ENCODE measurements around the gene PRRT1B.
"Not testable (repeated sequence)": the region's sequence is repeated elsewhere in the genome, so short reads cannot be mapped to it uniquely, and the experiment has no call there.

The PRRT1B gene

DNA sequence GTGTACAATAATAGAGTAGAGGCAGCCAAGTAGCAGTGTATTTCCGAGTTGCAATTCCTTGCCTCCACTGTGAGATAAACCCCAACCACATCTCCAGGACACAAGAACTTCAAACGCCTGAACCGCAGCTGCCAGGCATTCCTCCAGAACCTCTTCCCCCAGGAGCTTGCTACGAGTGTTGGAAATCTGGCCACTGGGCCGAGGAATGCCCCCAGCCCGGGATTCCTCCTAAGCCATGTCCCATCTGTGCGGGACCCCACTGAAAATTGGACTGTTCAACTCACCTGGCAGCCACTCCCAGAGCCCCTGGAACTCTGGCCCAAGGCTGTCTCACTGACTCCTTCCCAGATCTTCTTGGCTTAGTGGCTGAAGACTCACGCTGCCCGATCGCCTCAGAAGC is 3.9 kb downstream of the PRRT1B start:
- H3K4me1 ChIP-seq (ENCODE audit: control insufficient read depth in 1 of 2, insufficient read depth in 2 of 2, low read length in 2 of 2) = not testable (repeated sequence)

DNA sequence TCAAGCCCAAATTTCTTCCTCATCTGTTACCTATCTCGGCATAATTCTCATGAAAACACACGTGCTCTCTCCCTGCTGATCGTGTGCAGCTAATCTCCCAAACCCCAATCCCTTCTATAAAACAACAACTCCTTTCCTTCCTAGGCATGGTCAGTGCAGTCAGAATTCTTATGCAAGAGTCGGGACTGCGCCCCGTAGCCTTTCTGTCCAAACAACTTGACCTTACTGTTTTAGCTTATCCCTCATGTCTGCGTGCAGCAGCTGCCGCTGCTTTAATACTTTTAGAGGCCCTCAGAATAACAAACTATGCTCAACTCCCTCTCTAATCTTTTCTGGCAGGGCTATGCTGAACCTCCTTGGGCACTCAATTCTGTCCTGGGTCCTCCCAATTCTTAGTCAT is 5.1 kb downstream of the PRRT1B start:
- H4K91ac ChIP-seq (ENCODE audit: low read depth, low read length); H2AFZ ChIP-seq (ENCODE audit: insufficient read depth, low read length, poor library complexity); DNase-seq; H3K4me2 ChIP-seq (ENCODE audit: low read length); H3K4ac ChIP-seq (ENCODE audit: low read depth, low read length); H3K9ac ChIP-seq (ENCODE audit: low read length); H3K79me2 ChIP-seq (ENCODE audit: control insufficient read depth, insufficient read depth, low read length, poor library complexity); H2BK5ac ChIP-seq (ENCODE audit: low read depth, low read length, poor library complexity); H3K36me3 ChIP-seq (ENCODE audit: control insufficient read depth in 1 of 2, insufficient read depth in 2 of 2, low read length in 2 of 2); H4K8ac ChIP-seq (ENCODE audit: low read depth, low read length); H3K79me1 ChIP-seq (ENCODE audit: low read length); H2BK12ac ChIP-seq (ENCODE audit: low read length); H3K27ac ChIP-seq (ENCODE audit: low read depth, low read length); H3K23ac ChIP-seq (ENCODE audit: low read length); H3K4me3 ChIP-seq (ENCODE audit: low read depth, low read length); H3K18ac ChIP-seq (ENCODE audit: low read length); H3K9me3 ChIP-seq (ENCODE audit: insufficient read depth, low read depth, low read length); H3K4me1 ChIP-seq (ENCODE audit: control insufficient read depth in 1 of 2, insufficient read depth in 2 of 2, low read length in 2 of 2); H2AK5ac ChIP-seq (ENCODE audit: low read length); H4K12ac ChIP-seq (ENCODE audit: low read depth, low read length); H2BK120ac ChIP-seq (ENCODE audit: insufficient read depth, low read length, poor library complexity); H3K14ac ChIP-seq (ENCODE audit: low read length): not testable (repeated sequence)
- peaks cover 13% of the 10 kb centered on the region for H3K27me3 ChIP-seq (ENCODE audit: insufficient read depth, low read length)
- no CpG with 5 or more reads among the region's 8 CpGs for WGBS (ENCODE audit: extremely low coverage, insufficient coverage, insufficient read length)

More for the DNA sequence above, 3.9 kb downstream of the PRRT1B start:
- no CpG with 5 or more reads among the region's 10 CpGs for WGBS (ENCODE audit: extremely low coverage, insufficient coverage, insufficient read length)
- not testable (repeated sequence) for H4K91ac ChIP-seq (ENCODE audit: low read depth, low read length); H3K27me3 ChIP-seq (ENCODE audit: insufficient read depth, low read length); H3K4ac ChIP-seq (ENCODE audit: low read depth, low read length); H4K8ac ChIP-seq (ENCODE audit: low read depth, low read length); H3K4me3 ChIP-seq (ENCODE audit: low read depth, low read length); H3K79me2 ChIP-seq (ENCODE audit: control insufficient read depth, insufficient read depth, low read length, poor library complexity); H3K23ac ChIP-seq (ENCODE audit: low read length); H3K14ac ChIP-seq (ENCODE audit: low read length); H3K36me3 ChIP-seq (ENCODE audit: control insufficient read depth in 1 of 2, insufficient read depth in 2 of 2, low read length in 2 of 2); H3K4me2 ChIP-seq (ENCODE audit: low read length); H2BK120ac ChIP-seq (ENCODE audit: insufficient read depth, low read length, poor library complexity); H3K9me3 ChIP-seq (ENCODE audit: insufficient read depth, low read depth, low read length); H4K12ac ChIP-seq (ENCODE audit: low read depth, low read length); H3K79me1 ChIP-seq (ENCODE audit: low read length); H2AK5ac ChIP-seq (ENCODE audit: low read length); H2BK12ac ChIP-seq (ENCODE audit: low read length); H2AFZ ChIP-seq (ENCODE audit: insufficient read depth, low read length, poor library complexity); H3K18ac ChIP-seq (ENCODE audit: low read length); H3K9ac ChIP-seq (ENCODE audit: low read length); H3K27ac ChIP-seq (ENCODE audit: low read depth, low read length); H2BK5ac ChIP-seq (ENCODE audit: low read depth, low read length, poor library complexity)
- DNase-seq = peak; percentile 27 to 61

DNA sequence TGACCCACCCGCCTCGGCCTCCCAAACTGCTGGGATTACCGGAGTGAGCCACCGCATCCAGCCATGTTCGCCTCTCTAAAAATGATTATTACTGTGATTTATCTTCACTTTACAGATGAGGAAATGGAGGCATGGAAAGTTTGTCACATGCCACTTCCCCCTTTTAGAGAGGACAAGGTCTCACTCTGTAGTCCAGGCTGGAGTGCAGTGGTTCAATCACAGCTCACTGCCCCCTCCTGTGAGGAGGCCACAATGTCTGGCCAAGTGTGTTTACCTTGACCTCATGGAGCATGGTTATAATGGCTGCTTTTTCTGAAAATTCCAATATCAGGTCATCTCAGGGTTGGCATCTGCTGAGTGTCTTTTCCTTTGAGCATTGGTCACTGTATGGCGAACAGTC is 6.7 kb downstream of the PRRT1B start:
- no peaks in the 10 kb centered on the region for H3K36me3 ChIP-seq (ENCODE audit: control insufficient read depth in 1 of 2, insufficient read depth in 2 of 2, low read length in 2 of 2)
- H3K14ac ChIP-seq (ENCODE audit: low read length) = no peak overlapping the region
- no peak for DNase-seq
- no peak overlapping the region for H2BK12ac ChIP-seq (ENCODE audit: low read length)
- WGBS (ENCODE audit: extremely low coverage, insufficient coverage, insufficient read length) = no CpG with 5 or more reads among the region's 6 CpGs
- H2BK5ac ChIP-seq (ENCODE audit: low read depth, low read length, poor library complexity) = no peak overlapping the region
- H3K18ac ChIP-seq (ENCODE audit: low read length) = no peak overlapping the region
- no peak overlapping the region for H3K9ac ChIP-seq (ENCODE audit: low read length)
- H3K27me3 ChIP-seq (ENCODE audit: insufficient read depth, low read length) = peaks cover 10% of the 10 kb centered on the region
- H4K8ac ChIP-seq (ENCODE audit: low read depth, low read length) = no peak overlapping the region
- H2AFZ ChIP-seq (ENCODE audit: insufficient read depth, low read length, poor library complexity) = no peak overlapping the region
- no peak overlapping the region for H3K4ac ChIP-seq (ENCODE audit: low read depth, low read length)
- peaks cover 9% of the 10 kb centered on the region for H3K9me3 ChIP-seq (ENCODE audit: insufficient read depth, low read depth, low read length)
- no peaks in the 10 kb centered on the region for H3K79me2 ChIP-seq (ENCODE audit: control insufficient read depth, insufficient read depth, low read length, poor library complexity)
- H3K23ac ChIP-seq (ENCODE audit: low read length) = no peak overlapping the region
- H3K4me1 ChIP-seq (ENCODE audit: control insufficient read depth in 1 of 2, insufficient read depth in 2 of 2, low read length in 2 of 2) = no peaks in the 10 kb centered on the region
- H4K91ac ChIP-seq (ENCODE audit: low read depth, low read length) = no peak overlapping the region
- no peak overlapping the region for H2AK5ac ChIP-seq (ENCODE audit: low read length)
- H3K27ac ChIP-seq (ENCODE audit: low read depth, low read length) = no peak overlapping the region
- no peak overlapping the region for H3K4me3 ChIP-seq (ENCODE audit: low read depth, low read length)
- no peaks in the 10 kb centered on the region for H3K79me1 ChIP-seq (ENCODE audit: low read length)
- H3K4me2 ChIP-seq (ENCODE audit: low read length) = no peak overlapping the region
- H4K12ac ChIP-seq (ENCODE audit: low read depth, low read length) = no peak overlapping the region
- no peak overlapping the region for H2BK120ac ChIP-seq (ENCODE audit: insufficient read depth, low read length, poor library complexity)

DNA sequence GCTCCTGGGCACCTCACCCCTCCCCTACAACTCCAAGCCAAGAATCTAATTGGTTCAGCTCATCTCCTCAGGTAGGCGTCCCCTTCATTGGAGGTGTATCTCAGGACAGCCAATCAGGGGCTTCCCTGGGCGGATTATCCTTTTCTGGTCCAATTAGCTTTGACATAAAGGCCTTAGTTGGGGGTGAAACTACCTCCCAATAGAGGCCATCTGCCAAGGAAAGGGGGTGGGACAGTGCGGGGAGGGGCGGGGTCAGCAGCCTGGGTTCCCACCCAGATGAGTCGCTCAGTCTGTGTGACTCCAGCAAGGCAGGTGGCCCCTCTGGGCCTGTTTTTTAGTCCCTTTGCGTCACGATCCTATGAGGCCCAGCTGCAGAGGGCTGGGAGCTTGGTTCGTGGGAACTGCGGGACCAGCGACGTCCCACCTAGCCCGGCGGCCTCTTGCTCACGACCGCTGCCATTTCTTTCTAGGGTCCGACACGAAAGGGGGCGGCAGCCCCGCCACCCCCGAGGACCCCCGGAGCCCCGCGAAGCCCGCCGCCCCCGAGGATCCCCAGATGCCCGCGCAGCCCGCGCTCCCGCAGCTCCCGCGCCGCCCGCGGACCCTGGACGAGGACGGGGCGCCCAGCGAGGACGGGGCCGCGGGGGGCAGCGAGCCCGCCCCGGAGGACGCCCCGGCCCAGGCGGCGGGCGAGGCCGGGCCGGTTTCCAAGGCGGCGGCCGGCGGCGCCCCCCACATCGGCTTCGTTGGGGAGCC is 8.9 kb downstream of the PRRT1B start:
- H3K27ac ChIP-seq (ENCODE audit: low read depth, low read length) = no peak overlapping the region
- H3K36me3 ChIP-seq (ENCODE audit: control insufficient read depth in 1 of 2, insufficient read depth in 2 of 2, low read length in 2 of 2) = no peaks in the 10 kb centered on the region
- H3K9ac ChIP-seq (ENCODE audit: low read length) = no peak overlapping the region
- H4K12ac ChIP-seq (ENCODE audit: low read depth, low read length) = no peak overlapping the region
- H3K79me1 ChIP-seq (ENCODE audit: low read length) = no peaks in the 10 kb centered on the region
- H3K4ac ChIP-seq (ENCODE audit: low read depth, low read length) = no peak overlapping the region
- H3K79me2 ChIP-seq (ENCODE audit: control insufficient read depth, insufficient read depth, low read length, poor library complexity) = no peaks in the 10 kb centered on the region
- H3K14ac ChIP-seq (ENCODE audit: low read length) = no peak overlapping the region
- H4K8ac ChIP-seq (ENCODE audit: low read depth, low read length) = no peak overlapping the region
- no CpG with 5 or more reads among the region's 60 CpGs for WGBS (ENCODE audit: extremely low coverage, insufficient coverage, insufficient read length)
- no peak for DNase-seq
- no peak overlapping the region for H3K4me3 ChIP-seq (ENCODE audit: low read depth, low read length)
- H2AFZ ChIP-seq (ENCODE audit: insufficient read depth, low read length, poor library complexity) = no peak overlapping the region
- H2BK120ac ChIP-seq (ENCODE audit: insufficient read depth, low read length, poor library complexity) = no peak overlapping the region
- no peak overlapping the region for H2BK5ac ChIP-seq (ENCODE audit: low read depth, low read length, poor library complexity)
- no peak overlapping the region for H2BK12ac ChIP-seq (ENCODE audit: low read length)
- H3K18ac ChIP-seq (ENCODE audit: low read length) = no peak overlapping the region
- peak overlapping the region; percentile 54 for H3K4me2 ChIP-seq (ENCODE audit: low read length)
- no peak overlapping the region for H2AK5ac ChIP-seq (ENCODE audit: low read length)
- H3K4me1 ChIP-seq (ENCODE audit: control insufficient read depth in 1 of 2, insufficient read depth in 2 of 2, low read length in 2 of 2) = peaks cover 0 to 3% of the 10 kb centered on the region in 2 experiments
- H3K23ac ChIP-seq (ENCODE audit: low read length) = no peak overlapping the region
- peaks cover 9% of the 10 kb centered on the region for H3K9me3 ChIP-seq (ENCODE audit: insufficient read depth, low read depth, low read length)
- no peak overlapping the region for H4K91ac ChIP-seq (ENCODE audit: low read depth, low read length)
- H3K27me3 ChIP-seq (ENCODE audit: insufficient read depth, low read length) = peaks cover 10% of the 10 kb centered on the region

Measured in trophoblast cell (in vitro differentiated cells and primary cell).